ENCODE data around the gene SNRNP70.
"Not testable (repeated sequence)": the region's sequence is repeated elsewhere in the genome, so short reads cannot be mapped to it uniquely, and the experiment has no call there.

SNRNP70 gene

GRCh38 chr19:49085020-49085867 lies at the start of gene SNRNP70:
Gene SNRNP70, plus strand, starts transcription at chr19:49085451. Its CDS starts 964 bp downstream, at chr19:49086415.
- DNase-seq, result peak; percentile 99

GRCh38 chr19:49036815-49037214 lies 48.4 kb upstream of the SNRNP70 start, which contains the start of gene CGB1:
Gene CGB1, minus strand, starts transcription at chr19:49036895. Its CDS starts 184 bp downstream, at chr19:49036711.
- DNase-seq, result not testable (repeated sequence)

GRCh38 chr19:49038111-49038510 lies 47.1 kb upstream of the SNRNP70 start:
- not testable (repeated sequence) for DNase-seq

GRCh38 chr19:49038557-49039276 lies 46.5 kb upstream of the SNRNP70 start:
- DNase-seq, result not testable (repeated sequence)

- DNase-seq, result not testable (repeated sequence)
These were observed 45.5 kb upstream of the SNRNP70 start for GRCh38 chr19:49039736-49040135.

GRCh38 chr19:49042177-49042576 lies 43.1 kb upstream of the SNRNP70 start:
- DNase-seq, result no peak

GRCh38 chr19:49042666-49043065 lies 42.6 kb upstream of the SNRNP70 start:
- not testable (repeated sequence) for DNase-seq

- DNase-seq, result not testable (repeated sequence)
These were observed 41.7 kb upstream of the SNRNP70 start, which contains the start of gene CGB5 for GRCh38 chr19:49043548-49043947. Gene CGB5, plus strand, starts transcription at chr19:49043848. Its CDS starts 362 bp downstream, at chr19:49044210.

- DNase-seq, result not testable (repeated sequence)
These were observed 36.2 kb upstream of the SNRNP70 start, which contains the start of gene CGB8 for GRCh38 chr19:49049011-49049410. Gene CGB8, minus strand, starts transcription at chr19:49049111. Its CDS starts 372 bp downstream, at chr19:49048739.

GRCh38 chr19:49049834-49050233 lies 35.4 kb upstream of the SNRNP70 start:
- DNase-seq, result not testable (repeated sequence)

GRCh38 chr19:49050376-49051033 lies 34.7 kb upstream of the SNRNP70 start:
- DNase-seq, result not testable (repeated sequence)

GRCh38 chr19:49056101-49056901 lies 28.9 kb upstream of the SNRNP70 start:
- peak; percentile 44 for DNase-seq

- not testable (repeated sequence) for DNase-seq
These were observed 28.2 kb upstream of the SNRNP70 start for GRCh38 chr19:49056902-49057596.

GRCh38 chr19:49057636-49058234 lies 27.5 kb upstream of the SNRNP70 start, which contains the start of gene CGB7:
Gene CGB7, minus strand, starts transcription at chr19:49057749. Its CDS starts 2,374 bp downstream, at chr19:49055375.
- DNase-seq, result peak; percentile 41

- DNase-seq, result no peak
These were observed 26.7 kb upstream of the SNRNP70 start for GRCh38 chr19:49058562-49058961.

GRCh38 chr19:49059053-49059452 lies 26.2 kb upstream of the SNRNP70 start:
- no peak for DNase-seq

- no peak for DNase-seq
These were observed 24.3 kb upstream of the SNRNP70 start for GRCh38 chr19:49061000-49061399.

- no peak for DNase-seq
These were observed 23.8 kb upstream of the SNRNP70 start for GRCh38 chr19:49061445-49061844.

GRCh38 chr19:49064029-49064629 lies 21.1 kb upstream of the SNRNP70 start:
- DNase-seq, result no peak

All from CD4-positive, alpha-beta T cell treated with Interleukin-21 for 1 hour (primary cell).